ENCODE measurements around the gene PDGFA.
A peak's percentile ranks its signal among the peaks of the same experiment; 100 is the strongest.

The PDGFA gene

GRCh38 chr7:514651-515598, 4.7 kb downstream of the PDGFA start:
- peak; percentile 54 for ATAC-seq (ENCODE audit: low read depth)
- no peak for TF ChIP-seq CTCF (IDR thresholded peaks at IDR 0.05; ENCODE audit: poor library complexity, severe bottlenecking)
- H3K4me1 ChIP-seq (ENCODE audit: insufficient read depth, poor library complexity, severe bottlenecking): peaks cover 44% of the 10 kb centered on the region

GRCh38 chr7:514242-514641, 5.4 kb downstream of the PDGFA start:
- peaks cover 44% of the 10 kb centered on the region for H3K4me1 ChIP-seq (ENCODE audit: insufficient read depth, poor library complexity, severe bottlenecking)
- peaks cover 39% of the 10 kb centered on the region for H3K36me3 ChIP-seq (ENCODE audit: low read depth)
- H3K27ac ChIP-seq (ENCODE audit: poor library complexity, severe bottlenecking): peak overlapping the region; percentile 92
- no peak for TF ChIP-seq CTCF (IDR thresholded peaks at IDR 0.05; ENCODE audit: poor library complexity, severe bottlenecking)
- no peak overlapping the region for H3K4me3 ChIP-seq (ENCODE audit: severe bottlenecking)
- DNase-seq (ENCODE audit: low spot score): no peak
- H3K27me3 ChIP-seq (ENCODE audit: insufficient read depth, poor library complexity, severe bottlenecking): no peaks in the 10 kb centered on the region
- no peaks in the 10 kb centered on the region for H3K9me3 ChIP-seq (ENCODE audit: severe bottlenecking)
- no peak for ATAC-seq (ENCODE audit: low read depth)

More at GRCh38 chr7:514651-515598, 4.7 kb downstream of the PDGFA start:
- peak overlapping the region; percentile 92 for H3K27ac ChIP-seq (ENCODE audit: poor library complexity, severe bottlenecking)
- DNase-seq (ENCODE audit: low spot score): no peak
- no peaks in the 10 kb centered on the region for H3K27me3 ChIP-seq (ENCODE audit: insufficient read depth, poor library complexity, severe bottlenecking)
- no peaks in the 10 kb centered on the region for H3K9me3 ChIP-seq (ENCODE audit: severe bottlenecking)
- peak overlapping the region; percentile 1 for H3K4me3 ChIP-seq (ENCODE audit: severe bottlenecking)
- H3K36me3 ChIP-seq (ENCODE audit: low read depth): peaks cover 33% of the 10 kb centered on the region

GRCh38 chr7:513521-514166, 6.0 kb downstream of the PDGFA start:
- Histone ChIP-seq H3K27ac (ENCODE audit: poor library complexity, severe bottlenecking) (peak overlapping the region; percentile 92), H3K9me3 (ENCODE audit: severe bottlenecking) (no peaks in the 10 kb centered on the region), H3K4me3 (ENCODE audit: severe bottlenecking) (no peak overlapping the region), H3K4me1 (ENCODE audit: insufficient read depth, poor library complexity, severe bottlenecking) (peaks cover 44% of the 10 kb centered on the region), H3K36me3 (ENCODE audit: low read depth) (peaks cover 45% of the 10 kb centered on the region), H3K27me3 (ENCODE audit: insufficient read depth, poor library complexity, severe bottlenecking) (no peaks in the 10 kb centered on the region)
- ATAC-seq (ENCODE audit: low read depth) (peak; percentile 7; the same call in 2 of the 3 replicates), DNase-seq (ENCODE audit: low spot score) (no peak)
- no peak for TF ChIP-seq CTCF (IDR thresholded peaks at IDR 0.05; ENCODE audit: poor library complexity, severe bottlenecking)

GRCh38 chr7:512541-513311, 6.9 kb downstream of the PDGFA start:
- no peaks in the 10 kb centered on the region for H3K27me3 ChIP-seq (ENCODE audit: insufficient read depth, poor library complexity, severe bottlenecking)
- TF ChIP-seq CTCF (IDR thresholded peaks at IDR 0.05; ENCODE audit: poor library complexity, severe bottlenecking): no peak
- no peaks in the 10 kb centered on the region for H3K9me3 ChIP-seq (ENCODE audit: severe bottlenecking)
- H3K36me3 ChIP-seq (ENCODE audit: low read depth): peaks cover 53% of the 10 kb centered on the region
- ATAC-seq (ENCODE audit: low read depth) (peak; percentile 40), DNase-seq (ENCODE audit: low spot score) (peak; percentile 87)
- H3K4me1 ChIP-seq (ENCODE audit: insufficient read depth, poor library complexity, severe bottlenecking): peaks cover 44% of the 10 kb centered on the region
- H3K27ac ChIP-seq (ENCODE audit: poor library complexity, severe bottlenecking): peak overlapping the region; percentile 92
- H3K4me3 ChIP-seq (ENCODE audit: severe bottlenecking): no peak overlapping the region

Data from RWPE2 (cell line).